Measurements from ENCODE around the gene APOBEC3A. TPM values are rescaled to one million over a fixed set of nuclear protein-coding genes. Genes with fewer than 3 reads are reported as not detected.
"Not testable (repeated sequence)": the region's sequence is repeated elsewhere in the genome, so short reads cannot be mapped to it uniquely, and the experiment has no call there.

Gene APOBEC3A
- total RNA-seq, 1 donor from 2014 or later: not detected

DNA sequence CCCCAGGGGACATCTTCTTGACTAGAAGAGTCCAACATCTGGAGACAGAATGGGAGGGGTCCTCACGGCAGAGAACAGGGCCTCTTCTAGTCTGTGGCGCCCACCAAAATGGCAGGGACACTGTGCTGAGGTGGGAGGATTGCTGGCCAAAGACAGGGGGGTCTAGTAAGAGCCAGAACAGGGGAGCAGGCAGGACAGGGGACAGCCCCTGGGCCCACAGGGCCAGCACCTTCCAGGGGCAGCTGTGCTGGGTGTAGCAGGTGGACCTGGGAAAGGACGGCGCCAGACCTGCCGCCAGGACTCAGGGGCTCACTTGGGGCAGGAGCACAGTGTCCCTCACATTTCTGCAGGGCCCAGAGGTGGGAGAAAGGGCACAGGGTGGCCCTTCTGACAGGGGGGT lies 858 bp upstream of the APOBEC3A start:
- Histone ChIP-seq H3K27me3 (no peaks in the 10 kb centered on the region), H3K4me3 (no peak overlapping the region), H3K9me3 (no peaks in the 10 kb centered on the region), H3K27ac (no peak overlapping the region), H3K4me1 (no peaks in the 10 kb centered on the region), H3K36me3 (no peaks in the 10 kb centered on the region)
- TF ChIP-seq POLR2AphosphoS5 (IDR thresholded peaks at IDR 0.05; ENCODE audit: insufficient read depth in 1 of 2, low read depth in 1 of 2) (no peak), POLR2A (IDR thresholded peaks at IDR 0.05) (no peak)
- DNase-seq (ENCODE audit: extremely low spot score in 2 of 2): peak in 1 of 2 donors; percentile 85
- intact Hi-C loops (cut with DNase I): no loop called here

GRCh38 chr22:38957808-38958650 lies 620 bp downstream of the APOBEC3A start:
- TF ChIP-seq POLR2AphosphoS5 (IDR thresholded peaks at IDR 0.05; ENCODE audit: insufficient read depth in 1 of 2, low read depth in 1 of 2): no peak
- TF ChIP-seq POLR2A (IDR thresholded peaks at IDR 0.05): no peak
- TF ChIP-seq CTCF (IDR thresholded peaks at IDR 0.05): no peak
- intact Hi-C loops (cut with DNase I): no loop called here
- Histone ChIP-seq H3K4me1 (no peaks in the 10 kb centered on the region), H3K9me3 (no peaks in the 10 kb centered on the region), H3K27ac (no peak overlapping the region), H3K36me3 (no peaks in the 10 kb centered on the region), H3K4me3 (no peak overlapping the region), H3K27me3 (no peaks in the 10 kb centered on the region)
- no peak for DNase-seq (ENCODE audit: extremely low spot score in 2 of 2)

GRCh38 chr22:38958651-38958943 lies 1.2 kb downstream of the APOBEC3A start:
- intact Hi-C loops (cut with DNase I); H3K27me3 ChIP-seq; H3K4me1 ChIP-seq; H3K4me3 ChIP-seq; H3K36me3 ChIP-seq; H3K27ac ChIP-seq; H3K9me3 ChIP-seq; DNase-seq (ENCODE audit: extremely low spot score in 2 of 2): not testable (repeated sequence)

DNA sequence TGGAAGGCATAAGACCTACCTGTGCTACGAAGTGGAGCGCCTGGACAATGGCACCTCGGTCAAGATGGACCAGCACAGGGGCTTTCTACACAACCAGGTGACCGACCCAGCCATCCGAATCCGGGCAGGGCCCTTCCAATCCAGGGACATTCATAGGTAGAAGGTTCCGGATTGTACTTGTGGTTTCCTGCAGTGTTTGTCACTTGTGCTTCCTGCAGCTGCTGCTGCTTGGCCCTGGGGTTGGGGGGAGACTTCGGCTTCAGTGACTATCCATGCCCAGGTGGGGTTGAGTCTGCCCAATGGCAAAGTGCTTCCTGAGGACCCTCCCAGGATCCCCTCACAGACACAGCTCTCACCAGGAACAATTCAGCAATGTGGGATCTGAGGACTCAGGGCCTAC lies 2.2 kb downstream of the APOBEC3A start:
- TF ChIP-seq POLR2A (IDR thresholded peaks at IDR 0.05) (no peak), CTCF (IDR thresholded peaks at IDR 0.05) (no peak), POLR2AphosphoS5 (IDR thresholded peaks at IDR 0.05; ENCODE audit: insufficient read depth in 1 of 2, low read depth in 1 of 2) (no peak)
- no peaks in the 10 kb centered on the region for H3K36me3 ChIP-seq
- no peaks in the 10 kb centered on the region for H3K9me3 ChIP-seq
- intact Hi-C loops (cut with DNase I): no loop called here
- no peak for DNase-seq (ENCODE audit: extremely low spot score in 2 of 2)
- no peaks in the 10 kb centered on the region for H3K27me3 ChIP-seq
- no peak overlapping the region for H3K27ac ChIP-seq
- no peaks in the 10 kb centered on the region for H3K4me1 ChIP-seq
- H3K4me3 ChIP-seq: no peak overlapping the region

GRCh38 chr22:38960673-38961072 lies 3.3 kb downstream of the APOBEC3A start:
- intact Hi-C loops (cut with DNase I); H3K4me1 ChIP-seq; H3K27ac ChIP-seq; H3K9me3 ChIP-seq; H3K36me3 ChIP-seq; H3K4me3 ChIP-seq; H3K27me3 ChIP-seq; DNase-seq (ENCODE audit: extremely low spot score in 2 of 2): not testable (repeated sequence)

GRCh38 chr22:38963291-38963738 lies 5.9 kb downstream of the APOBEC3A start:
- H3K4me3 ChIP-seq; H3K27ac ChIP-seq; H3K4me1 ChIP-seq; H3K27me3 ChIP-seq; DNase-seq (ENCODE audit: extremely low spot score in 2 of 2); H3K9me3 ChIP-seq; intact Hi-C loops (cut with DNase I); H3K36me3 ChIP-seq: not testable (repeated sequence)

- no peaks in the 10 kb centered on the region for H3K9me3 ChIP-seq
Observed at GRCh38 chr22:38963872-38964271, 6.5 kb downstream of the APOBEC3A start.

More at GRCh38 chr22:38963872-38964271, 6.5 kb downstream of the APOBEC3A start:
- Histone ChIP-seq H3K4me1 (no peaks in the 10 kb centered on the region), H3K4me3 (no peak overlapping the region), H3K27ac (no peak overlapping the region), H3K36me3 (no peaks in the 10 kb centered on the region), H3K27me3 (no peaks in the 10 kb centered on the region)
- TF ChIP-seq CTCF (IDR thresholded peaks at IDR 0.05) (no peak), POLR2A (IDR thresholded peaks at IDR 0.05) (no peak), POLR2AphosphoS5 (IDR thresholded peaks at IDR 0.05; ENCODE audit: insufficient read depth in 1 of 2, low read depth in 1 of 2) (no peak)
- no peak for DNase-seq (ENCODE audit: extremely low spot score in 2 of 2)
- intact Hi-C loops (cut with DNase I): no loop called here

All from vagina (tissue), 2 donors.